Left renal cortex interstitium (tissue), 4 donors: ENCODE results near the gene KLK14. TPM values are rescaled to one million over a fixed set of nuclear protein-coding genes. Genes with fewer than 3 reads are reported as not detected.

ENCODE experiments used
- DNase-seq, 4 donors: peaks; one replicate each; pipeline ENCODE4 v3.0.0-alpha.2; 2013; ENCODE audit warnings: low read depth in 4 of 4, low spot score in 2 of 4, missing footprints in 1 of 4
- polyA plus RNA-seq, 4 donors: library from polyadenylated mRNA; unstranded; fragments of 120-200 nt; gene quantifications; one replicate each; pipeline ENCODE4 v1.2.1, GENCODE V29; 2013; ENCODE audit not compliant: insufficient read length in 4 of 4

KLK14 gene
- polyA plus RNA-seq, 4 donors, result 0.51 to 0.61 TPM; not detected in 2

GRCh38 chr19:51089786-51090185, 7.1 kb upstream of the KLK14 start:
- DNase-seq, result no peak

GRCh38 chr19:51086153-51086850, 3.6 kb upstream of the KLK14 start:
- no peak for DNase-seq

- no peak for DNase-seq
Measured at GRCh38 chr19:51084505-51084904, 1.8 kb upstream of the KLK14 start.

- no peak for DNase-seq
Measured at GRCh38 chr19:51083783-51084182, 1.1 kb upstream of the KLK14 start.

GRCh38 chr19:51083181-51083580, 494 bp upstream of the KLK14 start:
- DNase-seq, result no peak

GRCh38 chr19:51081476-51081875, 1.2 kb downstream of the KLK14 start:
- DNase-seq, result no peak

GRCh38 chr19:51079481-51080110, 3.1 kb downstream of the KLK14 start:
- no peak for DNase-seq

GRCh38 chr19:51078731-51079130, 4.0 kb downstream of the KLK14 start:
- no peak for DNase-seq

- no peak for DNase-seq
Measured at GRCh38 chr19:51078104-51078503, 4.6 kb downstream of the KLK14 start.

GRCh38 chr19:51076631-51077213, 6.0 kb downstream of the KLK14 start:
- no peak for DNase-seq

- no peak for DNase-seq
Measured at GRCh38 chr19:51075998-51076397, 6.7 kb downstream of the KLK14 start.

GRCh38 chr19:51071095-51071405, 11.6 kb downstream of the KLK14 start:
- no peak for DNase-seq

GRCh38 chr19:51070334-51071094, 12.2 kb downstream of the KLK14 start:
- DNase-seq, result no peak

GRCh38 chr19:51066393-51067186, 16.1 kb downstream of the KLK14 start:
- no peak for DNase-seq

- DNase-seq, result no peak
Measured at GRCh38 chr19:51065221-51065960, 17.3 kb downstream of the KLK14 start.

- no peak for DNase-seq
Measured at GRCh38 chr19:51064534-51065220, 18.0 kb downstream of the KLK14 start, which contains the start of gene KLK13. KLK13 (minus strand) TSS chr19:51065092; CDS start chr19:51065067, 25 bp downstream.

GRCh38 chr19:51063664-51064063, 19.0 kb downstream of the KLK14 start:
- DNase-seq, result no peak

- no peak for DNase-seq
Measured at GRCh38 chr19:51060973-51061372, 21.7 kb downstream of the KLK14 start.

GRCh38 chr19:51060336-51060735, 22.4 kb downstream of the KLK14 start:
- no peak for DNase-seq
